ENCODE measurements around the gene TMEM238L. TPM values are rescaled to one million over a fixed set of nuclear protein-coding genes. Genes with fewer than 3 reads are reported as not detected.

The TMEM238L gene
- total and polyA plus RNA-seq, 2 donors (not counting 3 experiments of a cell fraction or from before 2014, with no cell fraction given) = not detected

GRCh38 chr17:10754861-10755591 is 48.9 kb downstream of the TMEM238L start:
- no peaks in the 10 kb centered on the region for H3K27me3 ChIP-seq (ENCODE audit: control insufficient read depth in 2 of 2, insufficient read depth in 2 of 2, low read length in 2 of 2)
- H3K4me1 ChIP-seq (ENCODE audit: control insufficient read depth, extremely low read depth, insufficient read depth, low read length) = no peaks in the 10 kb centered on the region
- TF ChIP-seq CTCF (IDR thresholded peaks at IDR 0.05; ENCODE audit: extremely low read depth in 1 of 2, insufficient read depth in 1 of 2, low read depth in 1 of 2, low read length in 2 of 2) = no peak
- no peak for TF ChIP-seq POLR2A (IDR thresholded peaks at IDR 0.05; ENCODE audit: low read depth, low read length)
- TF ChIP-seq FOS (IDR thresholded peaks at IDR 0.05; ENCODE audit: borderline replicate concordance, insufficient read depth, low read length) = no peak
- no peak for TF ChIP-seq GATA2 (IDR thresholded peaks at IDR 0.05; ENCODE audit: insufficient read depth, insufficient read length, low read depth, low read length)
- TF ChIP-seq MAX (IDR thresholded peaks at IDR 0.05; ENCODE audit: insufficient read depth, insufficient read length) = no peak
- no peak for TF ChIP-seq JUN (IDR thresholded peaks at IDR 0.05; ENCODE audit: borderline replicate concordance, insufficient read depth, insufficient read length, low read depth)
- no peak for TF ChIP-seq MYC (IDR thresholded peaks at IDR 0.05; ENCODE audit: low read depth, low read length)
- no peak for TF ChIP-seq POLR2AphosphoS5 (IDR thresholded peaks at IDR 0.05; ENCODE audit: insufficient read depth, low read depth, low read length)
- TF ChIP-seq EZH2 (IDR thresholded peaks at IDR 0.05; ENCODE audit: borderline replicate concordance, low read depth, low read length, severe bottlenecking) = no peak
- no peaks in the 10 kb centered on the region for H3K9me3 ChIP-seq (replicated peaks; ENCODE audit: control insufficient read depth, insufficient read depth, low read length)
- H3K79me2 ChIP-seq (ENCODE audit: control insufficient read depth, insufficient read depth, low read length) = no peaks in the 10 kb centered on the region
- no peak overlapping the region for H3K4me2 ChIP-seq (ENCODE audit: insufficient read depth, low read length)
- intact Hi-C loops (cut with micrococcal nuclease) (no loop called here), dilution Hi-C loops (cut with MboI; ENCODE audit: extremely low pct_ligation_motif_present, low sequenced_read_pairs) (no loop called here)
- no peak overlapping the region for H3K4me3 ChIP-seq (replicated peaks in 1 of 3; ENCODE audit: insufficient read depth in 1 of 3, low read depth in 1 of 3, low read length in 3 of 3)
- no peaks in the 10 kb centered on the region for H3K36me3 ChIP-seq (ENCODE audit: control insufficient read depth in 2 of 2, extremely low read depth in 1 of 2, insufficient read depth in 2 of 2, low read length in 2 of 2)
- ChIA-PET POLR2A (no interaction called here), CTCF (interaction anchor here (1.1 to 1.8 kb wide), 3 partner anchors 17 to 108 kb away, joined by 3 to 5 read pairs (median 4); no protein-coding TSS in a partner anchor)
- no peak overlapping the region for H3K9ac ChIP-seq (replicated peaks; ENCODE audit: extremely low read depth, insufficient read depth, low read length)
- H4K20me1 ChIP-seq (replicated peaks; ENCODE audit: control insufficient read depth, extremely low read depth, insufficient read depth, low read length) = no peaks in the 10 kb centered on the region
- no peaks in the 10 kb centered on the region for H3K9me1 ChIP-seq (replicated peaks; ENCODE audit: control insufficient read depth, extremely low read depth, insufficient read depth, low read length)
- H2AFZ ChIP-seq (ENCODE audit: low read depth, low read length) = no peak overlapping the region
- no peak for DNase-seq (ENCODE audit: low read depth, low spot score)
- no TSS peak for BruUV-seq (replicated peaks)
- H3K27ac ChIP-seq (ENCODE audit: insufficient read depth, low read depth, low read length) = no peak overlapping the region
- FAIRE-seq = no peak

Data from endothelial cell of umbilical vein (primary cell).